ENCODE measurements around the gene REELD1. TPM values are rescaled to one million over a fixed set of nuclear protein-coding genes. Genes with fewer than 3 reads are reported as not detected.

REELD1 gene
- total and polyA plus RNA-seq, 2 donors (not counting 3 experiments of a cell fraction or from before 2014, with no cell fraction given): not detected

DNA sequence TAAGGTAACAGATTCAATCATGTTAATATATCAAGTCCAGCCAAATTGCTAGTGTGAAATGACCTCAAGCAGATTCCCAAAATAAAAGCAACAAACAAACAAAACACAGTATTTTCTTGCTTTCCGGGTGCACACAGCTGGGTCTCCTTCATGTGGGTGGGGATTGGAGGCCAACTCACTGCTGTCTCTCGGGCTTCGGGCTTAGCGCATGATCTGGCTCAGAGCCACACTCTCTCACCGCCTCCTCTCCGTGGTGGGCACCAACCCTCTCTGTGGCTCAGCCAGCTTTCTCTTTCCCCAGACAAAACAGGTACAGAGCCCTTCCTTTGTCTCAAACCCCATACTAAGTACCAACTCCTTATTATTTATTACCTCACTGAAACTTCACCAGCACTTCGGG, 2.9 kb upstream of the REELD1 start:
- Histone ChIP-seq H3K27me3 (ENCODE audit: control insufficient read depth in 2 of 2, insufficient read depth in 2 of 2, low read length in 2 of 2) (peaks cover 2 to 15% of the 10 kb centered on the region in 2 experiments), H4K20me1 (replicated peaks; ENCODE audit: control insufficient read depth, extremely low read depth, insufficient read depth, low read length) (no peaks in the 10 kb centered on the region), H3K79me2 (ENCODE audit: control insufficient read depth, insufficient read depth, low read length) (no peaks in the 10 kb centered on the region), H3K27ac (ENCODE audit: insufficient read depth, low read depth, low read length) (no peak overlapping the region), H2AFZ (ENCODE audit: low read depth, low read length) (no peak overlapping the region), H3K4me1 (ENCODE audit: control insufficient read depth, extremely low read depth, insufficient read depth, low read length) (no peaks in the 10 kb centered on the region), H3K9me3 (replicated peaks; ENCODE audit: control insufficient read depth, insufficient read depth, low read length) (no peaks in the 10 kb centered on the region), H3K4me2 (ENCODE audit: insufficient read depth, low read length) (no peak overlapping the region), H3K9ac (replicated peaks; ENCODE audit: extremely low read depth, insufficient read depth, low read length) (no peak overlapping the region), H3K9me1 (replicated peaks; ENCODE audit: control insufficient read depth, extremely low read depth, insufficient read depth, low read length) (no peaks in the 10 kb centered on the region), H3K4me3 (replicated peaks in 1 of 3; ENCODE audit: insufficient read depth in 1 of 3, low read depth in 1 of 3, low read length in 3 of 3) (no peak overlapping the region), H3K36me3 (ENCODE audit: control insufficient read depth in 2 of 2, extremely low read depth in 1 of 2, insufficient read depth in 2 of 2, low read length in 2 of 2) (no peaks in the 10 kb centered on the region)
- no TSS peak for BruUV-seq (replicated peaks)
- DNase-seq (ENCODE audit: low read depth, low spot score): no peak
- FAIRE-seq: no peak
- ChIA-PET POLR2A (interaction anchor here (0.6 kb wide), 1 partner anchor 1138 kb away, joined by 9 read pairs; no protein-coding TSS in a partner anchor), CTCF (interaction anchor here (1.4 kb wide), 1 partner anchor 11 kb away, joined by 3 read pairs; no protein-coding TSS in a partner anchor)
- intact Hi-C loops (cut with micrococcal nuclease): no loop called here
- dilution Hi-C loops (cut with MboI; ENCODE audit: extremely low pct_ligation_motif_present, low sequenced_read_pairs): no loop called here
- no peak for TF ChIP-seq MAX (IDR thresholded peaks at IDR 0.05; ENCODE audit: insufficient read depth, insufficient read length)
- no peak for TF ChIP-seq MYC (IDR thresholded peaks at IDR 0.05; ENCODE audit: low read depth, low read length)

- DNase-seq (ENCODE audit: low read depth, low spot score) (no peak), FAIRE-seq (no peak)
- Histone ChIP-seq H2AFZ (ENCODE audit: low read depth, low read length) (no peak overlapping the region), H3K4me3 (replicated peaks in 1 of 3; ENCODE audit: insufficient read depth in 1 of 3, low read depth in 1 of 3, low read length in 3 of 3) (no peak overlapping the region), H3K27me3 (ENCODE audit: control insufficient read depth in 2 of 2, insufficient read depth in 2 of 2, low read length in 2 of 2) (peaks cover 2 to 13% of the 10 kb centered on the region in 2 experiments), H4K20me1 (replicated peaks; ENCODE audit: control insufficient read depth, extremely low read depth, insufficient read depth, low read length) (no peaks in the 10 kb centered on the region), H3K9me1 (replicated peaks; ENCODE audit: control insufficient read depth, extremely low read depth, insufficient read depth, low read length) (no peaks in the 10 kb centered on the region), H3K4me1 (ENCODE audit: control insufficient read depth, extremely low read depth, insufficient read depth, low read length) (no peaks in the 10 kb centered on the region), H3K4me2 (ENCODE audit: insufficient read depth, low read length) (no peak overlapping the region), H3K79me2 (ENCODE audit: control insufficient read depth, insufficient read depth, low read length) (no peaks in the 10 kb centered on the region), H3K27ac (ENCODE audit: insufficient read depth, low read depth, low read length) (no peak overlapping the region), H3K9me3 (replicated peaks; ENCODE audit: control insufficient read depth, insufficient read depth, low read length) (no peaks in the 10 kb centered on the region), H3K36me3 (ENCODE audit: control insufficient read depth in 2 of 2, extremely low read depth in 1 of 2, insufficient read depth in 2 of 2, low read length in 2 of 2) (no peaks in the 10 kb centered on the region), H3K9ac (replicated peaks; ENCODE audit: extremely low read depth, insufficient read depth, low read length) (no peak overlapping the region)
- no TSS peak for BruUV-seq (replicated peaks)
- dilution Hi-C loops (cut with MboI; ENCODE audit: extremely low pct_ligation_motif_present, low sequenced_read_pairs) (no loop called here), intact Hi-C loops (cut with micrococcal nuclease) (no loop called here)
- POLR2A ChIA-PET: no interaction called here
- CTCF ChIA-PET: no interaction called here
- TF ChIP-seq FOS (IDR thresholded peaks at IDR 0.05; ENCODE audit: borderline replicate concordance, insufficient read depth, low read length) (no peak), MYC (IDR thresholded peaks at IDR 0.05; ENCODE audit: low read depth, low read length) (no peak), POLR2AphosphoS5 (IDR thresholded peaks at IDR 0.05; ENCODE audit: insufficient read depth, low read depth, low read length) (no peak), GATA2 (IDR thresholded peaks at IDR 0.05; ENCODE audit: insufficient read depth, insufficient read length, low read depth, low read length) (no peak), EZH2 (IDR thresholded peaks at IDR 0.05; ENCODE audit: borderline replicate concordance, low read depth, low read length, severe bottlenecking) (no peak), MAX (IDR thresholded peaks at IDR 0.05; ENCODE audit: insufficient read depth, insufficient read length) (no peak), POLR2A (IDR thresholded peaks at IDR 0.05; ENCODE audit: low read depth, low read length) (no peak), JUN (IDR thresholded peaks at IDR 0.05; ENCODE audit: borderline replicate concordance, insufficient read depth, insufficient read length, low read depth) (no peak)
- TF ChIP-seq, protein P1, sequence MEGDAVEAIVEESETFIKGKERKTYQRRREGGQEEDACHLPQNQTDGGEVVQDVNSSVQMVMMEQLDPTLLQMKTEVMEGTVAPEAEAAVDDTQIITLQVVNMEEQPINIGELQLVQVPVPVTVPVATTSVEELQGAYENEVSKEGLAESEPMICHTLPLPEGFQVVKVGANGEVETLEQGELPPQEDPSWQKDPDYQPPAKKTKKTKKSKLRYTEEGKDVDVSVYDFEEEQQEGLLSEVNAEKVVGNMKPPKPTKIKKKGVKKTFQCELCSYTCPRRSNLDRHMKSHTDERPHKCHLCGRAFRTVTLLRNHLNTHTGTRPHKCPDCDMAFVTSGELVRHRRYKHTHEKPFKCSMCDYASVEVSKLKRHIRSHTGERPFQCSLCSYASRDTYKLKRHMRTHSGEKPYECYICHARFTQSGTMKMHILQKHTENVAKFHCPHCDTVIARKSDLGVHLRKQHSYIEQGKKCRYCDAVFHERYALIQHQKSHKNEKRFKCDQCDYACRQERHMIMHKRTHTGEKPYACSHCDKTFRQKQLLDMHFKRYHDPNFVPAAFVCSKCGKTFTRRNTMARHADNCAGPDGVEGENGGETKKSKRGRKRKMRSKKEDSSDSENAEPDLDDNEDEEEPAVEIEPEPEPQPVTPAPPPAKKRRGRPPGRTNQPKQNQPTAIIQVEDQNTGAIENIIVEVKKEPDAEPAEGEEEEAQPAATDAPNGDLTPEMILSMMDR (IDR thresholded peaks at IDR 0.05; ENCODE audit: extremely low read depth in 1 of 2, insufficient read depth in 1 of 2, low read depth in 1 of 2, low read length in 2 of 2): no peak
These were observed 1.6 kb upstream of the REELD1 start for GRCh38 chr4:146212781-146213180.

Measured in endothelial cell of umbilical vein (primary cell).